ENCODE results near the gene UPF2. TPM values are rescaled to one million over a fixed set of nuclear protein-coding genes. Genes with fewer than 3 reads are reported as not detected.

Gene UPF2
- total RNA-seq, 3 donors from 2014 or later (not counting 1 experiment from before 2014, with no cell fraction given), result 29.3 to 33.2 (median 30.1) TPM

DNA sequence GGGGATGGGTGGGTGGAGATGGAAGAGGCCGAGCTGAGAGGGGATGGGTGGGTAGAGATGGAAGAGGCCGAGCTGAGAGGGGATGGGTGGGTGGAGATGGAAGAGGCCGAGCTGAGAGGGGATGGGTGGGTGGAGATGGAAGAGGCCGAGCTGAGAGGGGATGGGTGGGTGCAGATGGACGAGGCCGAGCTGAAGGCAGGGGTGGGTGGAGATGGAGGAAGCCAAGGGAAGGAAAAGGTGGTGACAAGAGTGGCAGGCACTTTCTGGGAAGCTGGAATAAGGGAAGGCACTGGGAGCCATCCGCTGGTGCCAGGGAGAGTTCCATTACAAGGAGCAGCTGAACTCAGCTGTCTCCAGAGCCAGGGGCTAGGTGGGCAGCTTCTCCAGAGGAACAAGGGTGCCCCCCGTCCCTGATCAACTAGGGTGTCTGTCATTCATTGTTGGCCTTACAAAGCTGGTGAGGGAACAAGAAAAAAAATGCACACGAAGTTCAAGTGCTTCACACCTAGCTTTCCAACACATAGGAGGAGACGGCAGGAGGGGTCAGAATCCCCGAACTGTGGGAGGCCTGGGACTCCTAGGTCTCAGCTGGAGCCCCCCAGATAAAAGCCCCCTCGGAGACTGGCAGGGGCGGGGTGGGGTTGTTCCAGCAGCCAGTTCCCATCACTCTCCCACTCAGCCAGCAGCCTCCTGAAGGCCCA lies 157.0 kb downstream of the UPF2 start:
- no peak for DNase-seq
- H3K27me3 Mint-ChIP-seq (ENCODE audit: low read depth in 2 of 2), result no peaks in the 10 kb centered on the region
- intact Hi-C loops (cut with micrococcal nuclease), result no loop called here
- no peak overlapping the region for H3K27ac ChIP-seq (ENCODE audit: low read length)
- H3K4me1 Mint-ChIP-seq, result peaks cover 7 to 8% of the 10 kb centered on the region in 2 donors
- H3K9me3 Mint-ChIP-seq, result no peaks in the 10 kb centered on the region
- H3K27me3 ChIP-seq (ENCODE audit: control insufficient read depth, insufficient read depth, low read length), result no peaks in the 10 kb centered on the region
- 87% methylated on average over 11 of the region's 13 CpGs for WGBS (ENCODE audit: insufficient coverage)
- H3K36me3 Mint-ChIP-seq, result no peaks in the 10 kb centered on the region
- H3K27ac Mint-ChIP-seq, result no peak overlapping the region
- no peak for ATAC-seq
- H3K4me1 ChIP-seq (ENCODE audit: control insufficient read depth, insufficient read depth, low read length), result peaks cover 8% of the 10 kb centered on the region
- TF ChIP-seq, protein P1, sequence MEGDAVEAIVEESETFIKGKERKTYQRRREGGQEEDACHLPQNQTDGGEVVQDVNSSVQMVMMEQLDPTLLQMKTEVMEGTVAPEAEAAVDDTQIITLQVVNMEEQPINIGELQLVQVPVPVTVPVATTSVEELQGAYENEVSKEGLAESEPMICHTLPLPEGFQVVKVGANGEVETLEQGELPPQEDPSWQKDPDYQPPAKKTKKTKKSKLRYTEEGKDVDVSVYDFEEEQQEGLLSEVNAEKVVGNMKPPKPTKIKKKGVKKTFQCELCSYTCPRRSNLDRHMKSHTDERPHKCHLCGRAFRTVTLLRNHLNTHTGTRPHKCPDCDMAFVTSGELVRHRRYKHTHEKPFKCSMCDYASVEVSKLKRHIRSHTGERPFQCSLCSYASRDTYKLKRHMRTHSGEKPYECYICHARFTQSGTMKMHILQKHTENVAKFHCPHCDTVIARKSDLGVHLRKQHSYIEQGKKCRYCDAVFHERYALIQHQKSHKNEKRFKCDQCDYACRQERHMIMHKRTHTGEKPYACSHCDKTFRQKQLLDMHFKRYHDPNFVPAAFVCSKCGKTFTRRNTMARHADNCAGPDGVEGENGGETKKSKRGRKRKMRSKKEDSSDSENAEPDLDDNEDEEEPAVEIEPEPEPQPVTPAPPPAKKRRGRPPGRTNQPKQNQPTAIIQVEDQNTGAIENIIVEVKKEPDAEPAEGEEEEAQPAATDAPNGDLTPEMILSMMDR (IDR thresholded peaks at IDR 0.05), result no peak
- H3K9me3 ChIP-seq (ENCODE audit: control insufficient read depth, insufficient read depth, low read length), result no peaks in the 10 kb centered on the region
- H3K36me3 ChIP-seq (ENCODE audit: control insufficient read depth, insufficient read depth, low read length), result no peaks in the 10 kb centered on the region
- H3K4me3 Mint-ChIP-seq, result no peak overlapping the region
- no peak overlapping the region for H3K4me3 ChIP-seq (ENCODE audit: low read length)

DNA sequence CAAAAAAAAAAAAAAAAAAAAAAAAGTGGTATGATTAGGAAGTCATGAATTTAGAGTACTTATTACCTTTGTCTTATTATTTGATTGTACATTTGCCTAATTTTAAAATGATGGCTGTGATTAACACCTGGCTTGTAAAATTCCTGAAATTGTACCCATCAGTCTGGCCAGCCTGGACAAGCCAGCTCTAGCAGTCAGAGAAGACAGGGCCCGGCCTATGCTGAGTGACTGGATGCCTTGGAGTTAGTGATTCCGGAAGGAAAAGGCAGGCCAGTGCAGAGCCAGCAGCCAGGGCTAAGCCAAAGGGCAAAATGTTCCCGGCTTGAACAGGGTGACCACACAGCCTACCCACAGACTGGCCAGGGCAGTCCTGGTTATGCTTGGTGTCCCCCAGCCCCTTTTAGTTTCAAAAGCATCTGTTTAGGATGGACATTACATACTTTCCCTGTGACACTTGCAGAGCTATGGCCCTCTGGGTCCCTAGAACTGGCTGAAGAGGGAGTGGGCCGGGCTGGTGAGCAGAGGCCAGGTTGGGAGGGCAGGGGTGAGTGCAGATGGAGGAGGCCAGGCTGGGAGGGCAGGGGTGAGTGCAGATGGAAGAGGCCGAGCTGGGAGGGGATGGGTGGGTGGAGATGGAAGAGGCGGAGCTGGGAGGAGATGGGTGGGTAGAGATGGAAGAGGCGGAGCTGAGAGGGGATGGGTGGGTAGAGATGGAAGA lies 157.7 kb downstream of the UPF2 start:
- H3K27ac ChIP-seq (ENCODE audit: low read length), result no peak overlapping the region
- H3K36me3 ChIP-seq (ENCODE audit: control insufficient read depth, insufficient read depth, low read length), result no peaks in the 10 kb centered on the region
- intact Hi-C loops (cut with micrococcal nuclease), result no loop called here
- 86% methylated on average over 7 of the region's 7 CpGs for WGBS (ENCODE audit: insufficient coverage)
- H3K4me1 Mint-ChIP-seq, result peaks cover 7 to 8% of the 10 kb centered on the region in 2 donors
- H3K4me3 Mint-ChIP-seq, result no peak overlapping the region
- peaks cover 8% of the 10 kb centered on the region for H3K4me1 ChIP-seq (ENCODE audit: control insufficient read depth, insufficient read depth, low read length)
- H3K36me3 Mint-ChIP-seq, result no peaks in the 10 kb centered on the region
- TF ChIP-seq, protein P1 (IDR thresholded peaks at IDR 0.05), result no peak
- H3K27me3 Mint-ChIP-seq (ENCODE audit: low read depth in 2 of 2), result no peaks in the 10 kb centered on the region
- DNase-seq (no peak), ATAC-seq (no peak)
- no peaks in the 10 kb centered on the region for H3K9me3 Mint-ChIP-seq
- no peaks in the 10 kb centered on the region for H3K27me3 ChIP-seq (ENCODE audit: control insufficient read depth, insufficient read depth, low read length)
- no peak overlapping the region for H3K4me3 ChIP-seq (ENCODE audit: low read length)
- no peaks in the 10 kb centered on the region for H3K9me3 ChIP-seq (ENCODE audit: control insufficient read depth, insufficient read depth, low read length)
- no peak overlapping the region for H3K27ac Mint-ChIP-seq

DNA sequence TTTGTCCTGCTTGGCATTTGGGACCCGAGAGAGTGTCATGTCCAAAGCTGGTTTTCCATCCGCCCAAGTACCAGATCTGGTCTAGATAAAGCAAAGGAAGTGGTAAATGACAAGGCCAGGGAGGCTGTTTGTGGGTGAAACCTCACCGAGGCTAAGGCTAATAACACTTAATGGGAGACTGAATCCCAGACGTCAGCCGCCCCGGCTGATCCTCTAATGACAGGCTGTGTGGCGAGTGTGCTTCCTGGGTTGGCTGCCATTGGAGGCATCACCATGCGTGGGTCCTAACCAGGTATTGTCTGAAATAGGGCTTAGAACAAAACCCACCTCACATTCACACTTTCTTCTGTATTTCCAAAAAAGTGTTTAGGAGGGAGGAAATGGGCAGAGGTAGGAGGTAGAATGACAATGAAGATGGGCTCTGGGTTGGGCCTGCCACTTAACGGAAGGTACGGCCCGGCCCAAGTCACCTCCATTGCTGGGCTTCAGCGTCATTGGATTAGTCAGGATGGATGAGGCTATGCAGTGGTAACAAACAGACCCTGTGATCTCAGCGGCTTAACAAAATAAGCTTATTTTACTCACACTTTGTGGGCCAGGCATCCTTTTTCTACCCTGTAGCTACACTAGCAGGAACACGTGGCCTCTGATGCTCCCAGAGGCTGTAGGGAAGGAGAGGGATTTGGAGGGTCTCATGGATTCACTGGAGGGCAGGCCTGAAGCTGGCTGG lies 159.8 kb downstream of the UPF2 start:
- no peak overlapping the region for H3K4me3 ChIP-seq (ENCODE audit: low read length)
- 49% methylated on average over 13 of the region's 14 CpGs for WGBS (ENCODE audit: insufficient coverage)
- peak in 1 of 2 donors; percentile 12 for DNase-seq
- Mint-ChIP-seq H3K27me3 (ENCODE audit: low read depth in 2 of 2) (no peaks in the 10 kb centered on the region), H3K4me3 (no peak overlapping the region), H3K36me3 (no peaks in the 10 kb centered on the region), H3K4me1 (peaks cover 7 to 8% of the 10 kb centered on the region in 2 donors), H3K27ac (no peak overlapping the region), H3K9me3 (no peaks in the 10 kb centered on the region)
- TF ChIP-seq, protein P1 (IDR thresholded peaks at IDR 0.05), result no peak
- H3K4me1 ChIP-seq (ENCODE audit: control insufficient read depth, insufficient read depth, low read length), result peaks cover 8% of the 10 kb centered on the region
- H3K9me3 ChIP-seq (ENCODE audit: control insufficient read depth, insufficient read depth, low read length), result no peaks in the 10 kb centered on the region
- no peaks in the 10 kb centered on the region for H3K36me3 ChIP-seq (ENCODE audit: control insufficient read depth, insufficient read depth, low read length)
- no peak for ATAC-seq
- no peak overlapping the region for H3K27ac ChIP-seq (ENCODE audit: low read length)
- intact Hi-C loops (cut with micrococcal nuclease), result no loop called here
- no peaks in the 10 kb centered on the region for H3K27me3 ChIP-seq (ENCODE audit: control insufficient read depth, insufficient read depth, low read length)
